ENCODE measurements around the gene FHDC1.

FHDC1 gene

DNA sequence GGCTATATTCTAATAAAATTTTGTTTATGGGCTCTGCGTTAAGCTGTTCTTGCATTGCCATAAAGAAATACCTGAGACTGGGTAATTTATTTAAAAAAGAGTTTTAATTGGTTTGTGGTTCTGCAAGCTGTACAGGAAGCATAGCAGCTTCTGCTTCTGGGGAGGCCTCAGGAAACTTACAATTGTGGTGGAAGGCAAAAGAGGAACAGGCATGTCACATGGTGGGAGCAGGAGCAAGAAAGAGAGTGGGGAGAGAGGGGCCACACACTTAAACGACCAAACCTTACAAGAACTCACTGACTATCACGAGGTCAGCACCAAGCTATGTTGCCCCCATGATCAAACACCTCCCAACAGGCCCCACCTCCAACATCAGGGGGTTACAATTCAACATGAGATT, 74.0 kb downstream of the FHDC1 start:
- Histone ChIP-seq H4K20me1 (ENCODE audit: insufficient read depth) (no peaks in the 10 kb centered on the region), H3K4me1 (ENCODE audit: low read depth, poor library complexity, severe bottlenecking) (no peaks in the 10 kb centered on the region), H3K4me2 (no peak overlapping the region), H3K4me3 (IDR thresholded peaks at IDR 0.05; ENCODE audit: insufficient read depth, low read depth, low read length) (no peak overlapping the region), H2AFZ (ENCODE audit: low read depth) (no peak overlapping the region), H3K9ac (no peak overlapping the region), H3K27ac (no peak overlapping the region), H3K79me2 (ENCODE audit: insufficient read depth, low read depth) (no peaks in the 10 kb centered on the region), H3K27me3 (ENCODE audit: insufficient read depth, low read depth) (no peaks in the 10 kb centered on the region), H3K36me3 (ENCODE audit: insufficient read depth) (no peaks in the 10 kb centered on the region)
- TF ChIP-seq, protein P1, sequence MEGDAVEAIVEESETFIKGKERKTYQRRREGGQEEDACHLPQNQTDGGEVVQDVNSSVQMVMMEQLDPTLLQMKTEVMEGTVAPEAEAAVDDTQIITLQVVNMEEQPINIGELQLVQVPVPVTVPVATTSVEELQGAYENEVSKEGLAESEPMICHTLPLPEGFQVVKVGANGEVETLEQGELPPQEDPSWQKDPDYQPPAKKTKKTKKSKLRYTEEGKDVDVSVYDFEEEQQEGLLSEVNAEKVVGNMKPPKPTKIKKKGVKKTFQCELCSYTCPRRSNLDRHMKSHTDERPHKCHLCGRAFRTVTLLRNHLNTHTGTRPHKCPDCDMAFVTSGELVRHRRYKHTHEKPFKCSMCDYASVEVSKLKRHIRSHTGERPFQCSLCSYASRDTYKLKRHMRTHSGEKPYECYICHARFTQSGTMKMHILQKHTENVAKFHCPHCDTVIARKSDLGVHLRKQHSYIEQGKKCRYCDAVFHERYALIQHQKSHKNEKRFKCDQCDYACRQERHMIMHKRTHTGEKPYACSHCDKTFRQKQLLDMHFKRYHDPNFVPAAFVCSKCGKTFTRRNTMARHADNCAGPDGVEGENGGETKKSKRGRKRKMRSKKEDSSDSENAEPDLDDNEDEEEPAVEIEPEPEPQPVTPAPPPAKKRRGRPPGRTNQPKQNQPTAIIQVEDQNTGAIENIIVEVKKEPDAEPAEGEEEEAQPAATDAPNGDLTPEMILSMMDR (conservative IDR thresholded peaks at IDR 0.05; ENCODE audit: low read depth, low read length) = no peak

DNA sequence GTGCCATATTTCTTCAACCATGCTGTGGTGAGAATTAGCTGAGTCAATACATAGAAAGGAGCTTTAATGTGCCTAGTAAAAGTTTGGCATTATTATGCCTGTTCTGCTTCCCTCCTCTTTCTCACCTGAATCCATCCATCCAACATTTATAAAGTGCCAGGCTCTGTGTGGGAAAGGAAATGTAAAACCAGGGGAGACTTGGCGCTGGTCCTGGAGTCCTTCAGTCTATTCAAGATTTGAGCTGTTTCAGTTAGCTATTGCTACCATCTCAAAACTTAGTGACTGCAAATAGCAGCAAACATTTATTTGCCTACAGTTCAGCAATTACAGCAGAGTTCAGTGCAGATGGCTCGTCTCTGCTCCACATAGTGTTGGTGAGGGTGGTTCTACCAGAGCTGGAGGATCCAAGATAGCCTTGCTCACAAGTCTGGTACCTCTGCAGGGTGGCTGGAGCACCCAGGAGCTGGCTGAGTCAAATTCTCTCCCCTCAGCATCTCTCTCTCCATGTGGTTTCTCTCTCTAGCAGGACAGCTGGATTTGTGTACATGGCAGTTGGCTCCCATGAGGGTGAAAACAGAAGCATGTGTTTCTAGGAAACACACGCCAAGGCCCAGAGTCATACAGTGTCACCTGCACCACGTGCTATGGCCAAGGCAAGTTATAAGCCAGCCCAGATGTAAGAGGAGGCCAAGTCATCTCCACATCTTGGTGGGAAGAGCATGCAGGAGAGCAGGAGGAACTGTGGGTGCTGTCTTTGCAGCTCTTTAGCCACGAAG, 77.3 kb downstream of the FHDC1 start:
- Histone ChIP-seq H3K27ac (no peak overlapping the region), H3K4me2 (no peak overlapping the region), H3K27me3 (ENCODE audit: insufficient read depth, low read depth) (no peaks in the 10 kb centered on the region), H3K79me2 (ENCODE audit: insufficient read depth, low read depth) (no peaks in the 10 kb centered on the region), H3K4me1 (ENCODE audit: low read depth, poor library complexity, severe bottlenecking) (no peaks in the 10 kb centered on the region), H3K9ac (no peak overlapping the region), H4K20me1 (ENCODE audit: insufficient read depth) (no peaks in the 10 kb centered on the region), H3K4me3 (IDR thresholded peaks at IDR 0.05; ENCODE audit: insufficient read depth, low read depth, low read length) (no peak overlapping the region), H3K36me3 (ENCODE audit: insufficient read depth) (no peaks in the 10 kb centered on the region), H2AFZ (ENCODE audit: low read depth) (no peak overlapping the region)
- TF ChIP-seq, protein P1 (conservative IDR thresholded peaks at IDR 0.05; ENCODE audit: low read depth, low read length) = no peak

DNA sequence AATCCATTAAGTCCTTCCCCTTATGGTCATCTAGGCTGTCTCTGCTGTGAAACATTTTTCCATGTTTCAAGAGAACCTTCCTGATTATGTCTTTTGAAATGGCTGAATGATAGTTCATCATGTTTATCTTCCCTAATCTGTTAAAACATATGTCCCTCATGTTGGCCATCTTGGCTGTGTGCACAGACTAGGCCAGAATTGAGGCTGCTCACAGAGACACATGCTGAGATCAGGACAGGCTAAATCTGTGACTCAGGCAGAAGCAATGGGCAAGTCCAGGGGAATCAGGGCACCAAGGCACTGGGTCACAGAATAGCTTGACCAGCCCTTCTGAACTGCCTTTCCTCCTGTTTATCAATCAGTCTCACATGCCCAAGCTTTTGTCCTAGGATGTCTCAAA, 78.3 kb downstream of the FHDC1 start:
- H4K20me1 ChIP-seq (ENCODE audit: insufficient read depth) = no peaks in the 10 kb centered on the region
- H3K4me1 ChIP-seq (ENCODE audit: low read depth, poor library complexity, severe bottlenecking) = no peaks in the 10 kb centered on the region
- H3K4me2 ChIP-seq = no peak overlapping the region
- TF ChIP-seq, protein P1 (conservative IDR thresholded peaks at IDR 0.05; ENCODE audit: low read depth, low read length) = no peak
- no peak overlapping the region for H2AFZ ChIP-seq (ENCODE audit: low read depth)
- no peak overlapping the region for H3K27ac ChIP-seq
- no peaks in the 10 kb centered on the region for H3K27me3 ChIP-seq (ENCODE audit: insufficient read depth, low read depth)
- no peak overlapping the region for H3K4me3 ChIP-seq (IDR thresholded peaks at IDR 0.05; ENCODE audit: insufficient read depth, low read depth, low read length)
- no peaks in the 10 kb centered on the region for H3K79me2 ChIP-seq (ENCODE audit: insufficient read depth, low read depth)
- H3K9ac ChIP-seq = no peak overlapping the region
- H3K36me3 ChIP-seq (ENCODE audit: insufficient read depth) = no peaks in the 10 kb centered on the region

DNA sequence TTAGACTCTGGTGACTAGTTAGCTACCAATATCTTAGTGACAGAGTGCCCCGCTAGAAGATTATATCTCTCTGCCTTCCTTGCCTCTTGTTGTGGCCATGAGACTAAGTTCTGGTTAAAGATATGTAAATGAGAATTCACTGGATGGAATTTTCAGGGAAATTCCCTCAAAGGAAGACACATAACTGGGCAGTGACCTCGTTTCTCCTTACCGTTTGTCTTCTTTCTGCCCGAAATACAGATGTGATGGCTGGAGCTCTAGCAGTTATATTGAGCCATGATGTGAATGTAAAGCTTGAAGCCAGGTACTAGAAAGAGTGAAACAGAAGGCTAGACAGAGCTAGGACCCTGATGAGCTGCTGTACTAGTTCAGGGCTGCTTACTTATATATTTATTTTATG, 80.5 kb downstream of the FHDC1 start:
- Histone ChIP-seq H3K9ac (no peak overlapping the region), H3K36me3 (ENCODE audit: insufficient read depth) (no peaks in the 10 kb centered on the region), H3K79me2 (ENCODE audit: insufficient read depth, low read depth) (no peaks in the 10 kb centered on the region), H3K4me2 (no peak overlapping the region), H3K4me1 (ENCODE audit: low read depth, poor library complexity, severe bottlenecking) (no peaks in the 10 kb centered on the region), H2AFZ (ENCODE audit: low read depth) (no peak overlapping the region), H4K20me1 (ENCODE audit: insufficient read depth) (no peaks in the 10 kb centered on the region), H3K27me3 (ENCODE audit: insufficient read depth, low read depth) (no peaks in the 10 kb centered on the region), H3K27ac (no peak overlapping the region), H3K4me3 (IDR thresholded peaks at IDR 0.05; ENCODE audit: insufficient read depth, low read depth, low read length) (no peak overlapping the region)
- TF ChIP-seq, protein P1 (conservative IDR thresholded peaks at IDR 0.05; ENCODE audit: low read depth, low read length) = no peak
